Breast epithelium (tissue), 3 donors: Measurements from ENCODE around the gene FCMR.
A peak's percentile ranks its signal among the peaks of the same experiment; 100 is the strongest.

Experiments
- POLR2A ChIP-seq: fragments of 450-650 bp; IDR thresholded peaks from one replicate; pipeline ENCODE4 v1.6.1; 2016; ENCODE audit warnings: antibody characterized with exemption, mild to moderate bottlenecking, moderate library complexity
- POLR2AphosphoS5 ChIP-seq, 3 donors: sonication (generic); formaldehyde crosslinking; IDR thresholded peaks; one replicate each; pipeline ENCODE4 v1.6.1; 2017; ENCODE audit warnings: antibody characterized with exemption in 3 of 3
- TF ChIP-seq, protein P1 (sequence below), 3 donors: fragments of 450-650 bp; IDR thresholded peaks; one replicate each; pipeline ENCODE4 v1.5.1; 2016 to 2017; ENCODE audit warnings: antibody characterized with exemption in 3 of 3, mild to moderate bottlenecking in 3 of 3, moderate library complexity in 3 of 3

DNA sequence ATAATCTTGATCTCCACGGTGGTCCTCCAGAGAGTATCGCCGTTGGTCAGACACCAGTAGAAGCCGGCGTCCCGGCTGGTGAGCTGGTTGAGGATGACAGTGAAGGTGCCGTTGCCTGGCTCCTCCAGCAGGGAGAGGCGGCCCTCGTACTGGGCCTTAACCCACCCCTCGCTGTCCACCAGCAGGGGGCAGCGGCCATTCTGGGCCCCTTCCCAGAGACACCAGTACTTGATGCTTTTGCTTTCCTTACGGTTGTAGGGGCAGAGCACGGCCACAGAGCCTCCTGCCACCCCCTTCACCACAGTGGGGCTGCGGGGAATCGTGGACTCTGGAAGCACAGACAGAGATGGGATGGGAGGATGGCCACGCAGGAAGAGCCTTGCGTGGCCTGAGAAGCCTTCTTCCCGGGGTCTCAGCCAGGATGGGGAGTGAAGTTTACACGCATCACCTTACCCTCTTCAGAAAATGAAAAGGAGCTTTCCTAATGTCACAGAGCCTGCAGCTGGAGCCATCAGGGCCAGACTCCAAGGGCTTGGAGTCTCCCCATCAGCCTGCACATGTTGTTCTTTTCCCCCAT is 13.8 kb upstream of the FCMR start:
- TF ChIP-seq, protein P1, sequence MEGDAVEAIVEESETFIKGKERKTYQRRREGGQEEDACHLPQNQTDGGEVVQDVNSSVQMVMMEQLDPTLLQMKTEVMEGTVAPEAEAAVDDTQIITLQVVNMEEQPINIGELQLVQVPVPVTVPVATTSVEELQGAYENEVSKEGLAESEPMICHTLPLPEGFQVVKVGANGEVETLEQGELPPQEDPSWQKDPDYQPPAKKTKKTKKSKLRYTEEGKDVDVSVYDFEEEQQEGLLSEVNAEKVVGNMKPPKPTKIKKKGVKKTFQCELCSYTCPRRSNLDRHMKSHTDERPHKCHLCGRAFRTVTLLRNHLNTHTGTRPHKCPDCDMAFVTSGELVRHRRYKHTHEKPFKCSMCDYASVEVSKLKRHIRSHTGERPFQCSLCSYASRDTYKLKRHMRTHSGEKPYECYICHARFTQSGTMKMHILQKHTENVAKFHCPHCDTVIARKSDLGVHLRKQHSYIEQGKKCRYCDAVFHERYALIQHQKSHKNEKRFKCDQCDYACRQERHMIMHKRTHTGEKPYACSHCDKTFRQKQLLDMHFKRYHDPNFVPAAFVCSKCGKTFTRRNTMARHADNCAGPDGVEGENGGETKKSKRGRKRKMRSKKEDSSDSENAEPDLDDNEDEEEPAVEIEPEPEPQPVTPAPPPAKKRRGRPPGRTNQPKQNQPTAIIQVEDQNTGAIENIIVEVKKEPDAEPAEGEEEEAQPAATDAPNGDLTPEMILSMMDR (IDR thresholded peaks at IDR 0.05), result peak; percentile 12 to 30 (median 14)
- TF ChIP-seq POLR2A (no peak), POLR2AphosphoS5 (IDR thresholded peaks at IDR 0.05) (no peak)
